A549 (cell line): ENCODE data around the gene THADA.

ENCODE experiments used
- JUNB ChIP-seq: fragments of >200 bp; sonication (Bioruptor Twin); formaldehyde crosslinking; IDR thresholded peaks from 2 replicates; pipeline ENCODE4 v1.6.1; 2016
- POLR2A ChIP-seq: IDR thresholded peaks from 2 replicates; pipeline ENCODE4 v1.6.1; 2012; ENCODE audit warnings: mild to moderate bottlenecking, low read length
- POLR2AphosphoS2 ChIP-seq: conservative IDR thresholded peaks from 2 replicates; pipeline ENCODE4 v1.6.1; 2012; ENCODE audit warnings: low read length, improper control_type of control experiment, inconsistent platforms

DNA sequence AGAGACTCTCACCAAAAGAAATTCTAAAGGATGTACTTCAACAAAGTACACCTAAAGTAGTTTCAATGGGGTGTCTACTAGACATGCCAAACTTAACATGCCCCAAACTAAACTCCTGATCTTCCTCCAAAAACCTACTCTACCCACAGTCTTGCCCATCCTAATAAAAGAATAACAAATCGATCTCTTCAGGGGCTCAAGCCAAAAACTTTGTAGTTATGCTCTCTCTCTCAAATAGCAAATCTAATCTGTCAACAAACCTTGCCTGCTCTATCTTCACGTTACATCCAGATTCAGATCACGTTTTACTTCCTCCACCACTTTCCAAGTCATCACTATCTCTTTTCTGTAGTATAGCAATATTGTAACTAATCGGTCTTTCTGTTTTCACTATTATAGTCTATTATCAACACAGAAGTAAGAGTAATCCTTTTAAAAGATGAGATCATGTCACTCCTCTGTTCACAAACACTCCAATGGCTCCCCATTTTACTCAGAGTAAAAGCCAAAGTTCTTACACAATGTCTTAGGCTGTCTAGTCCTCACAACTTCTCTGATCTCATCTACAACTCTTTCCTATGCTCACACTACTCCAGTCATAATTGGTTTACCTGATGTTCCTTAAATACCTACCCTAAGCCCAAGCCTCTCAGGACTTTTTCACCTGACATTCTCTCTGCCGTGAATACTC, 79.9 kb downstream of the THADA start:
- no peak for TF ChIP-seq JUNB
- no peak for TF ChIP-seq POLR2AphosphoS2
- no peak for TF ChIP-seq POLR2A
